GM12892 (cell line): ENCODE data around the gene USP37.
"Not testable (repeated sequence)": the region's sequence is repeated elsewhere in the genome, so short reads cannot be mapped to it uniquely, and the experiment has no call there.

Experiments
- DNase-seq: peaks from one replicate; pipeline ENCODE4 v3.0.0; 2011; ENCODE audit not compliant: insufficient read length
- FAIRE-seq: peaks from 2 replicates; lab custom pipeline; 2011; peaks lifted over from hg19 to GRCh38; lab: Jason Lieb, UNC
- POLR2A ChIP-seq: IDR thresholded peaks from 2 replicates; pipeline ENCODE4 v1.6.1; 2011; ENCODE audit warnings: low read depth, low read length, control low read depth
- POLR2AphosphoS5 ChIP-seq: IDR thresholded peaks from 2 replicates; pipeline ENCODE4 v1.6.1; 2011; ENCODE audit warnings: low read depth, low read length, control low read depth
- TAF1 ChIP-seq: IDR thresholded peaks from 2 replicates; pipeline ENCODE4 v1.6.1; 2011; ENCODE audit warnings: low read depth, mild to moderate bottlenecking, control low read depth, low read length, borderline replicate concordance

USP37 gene

GRCh38 chr2:218577482-218578220 lies 9.5 kb upstream of the USP37 start:
- no peak for DNase-seq
- TF ChIP-seq POLR2A, result peak; percentile 29; the same call in 1 of the 2 replicates
- no peak for TF ChIP-seq TAF1
- 0 out of 2 replicates have a peak, but pooled peaks have one; percentile 16 for TF ChIP-seq POLR2AphosphoS5
- FAIRE-seq, result no peak

GRCh38 chr2:218576854-218577253 lies 8.7 kb upstream of the USP37 start:
- FAIRE-seq (no peak), DNase-seq (no peak)
- TF ChIP-seq TAF1, result no peak
- no peak for TF ChIP-seq POLR2AphosphoS5
- TF ChIP-seq POLR2A, result no peak

- DNase-seq (no peak), FAIRE-seq (no peak)
- TF ChIP-seq POLR2A, result no peak
- no peak for TF ChIP-seq TAF1
- TF ChIP-seq POLR2AphosphoS5, result no peak
Measured at GRCh38 chr2:218570850-218571249, 2.7 kb upstream of the USP37 start.

GRCh38 chr2:218569661-218570500 lies 1.7 kb upstream of the USP37 start:
- DNase-seq, result no peak
- FAIRE-seq, result peak; percentile 73
- TF ChIP-seq POLR2AphosphoS5 (no peak), POLR2A (no peak), TAF1 (no peak)

GRCh38 chr2:218569038-218569431 lies 884 bp upstream of the USP37 start:
- TF ChIP-seq POLR2A, result no peak
- TF ChIP-seq TAF1, result peak; percentile 29
- peak; percentile 3; the same call in 1 of the 2 replicates for TF ChIP-seq POLR2AphosphoS5
- FAIRE-seq (peak; percentile 83), DNase-seq (peak; percentile 31)

- FAIRE-seq (no peak), DNase-seq (no peak)
- TF ChIP-seq POLR2A, result no peak
- no peak for TF ChIP-seq POLR2AphosphoS5
- TF ChIP-seq TAF1, result no peak
Measured at GRCh38 chr2:218567797-218568189, 358 bp downstream of the USP37 start.

GRCh38 chr2:218566296-218566695 lies 1.9 kb downstream of the USP37 start:
- FAIRE-seq (no peak), DNase-seq (no peak)
- TF ChIP-seq POLR2AphosphoS5, result no peak
- TF ChIP-seq POLR2A, result no peak
- TF ChIP-seq TAF1, result no peak

GRCh38 chr2:218564056-218564455 lies 4.1 kb downstream of the USP37 start:
- FAIRE-seq (no peak), DNase-seq (no peak)
- TF ChIP-seq POLR2A, result no peak
- no peak for TF ChIP-seq TAF1
- TF ChIP-seq POLR2AphosphoS5, result no peak

- FAIRE-seq, result no peak
- TF ChIP-seq POLR2AphosphoS5 (no peak), POLR2A (no peak), TAF1 (no peak)
Measured at GRCh38 chr2:218558986-218559385, 9.2 kb downstream of the USP37 start.

GRCh38 chr2:218557941-218558340 lies 10.2 kb downstream of the USP37 start:
- no peak for DNase-seq
- TF ChIP-seq TAF1, result no peak
- TF ChIP-seq POLR2A, result no peak
- no peak for TF ChIP-seq POLR2AphosphoS5
- FAIRE-seq, result no peak

More at GRCh38 chr2:218558986-218559385, 9.2 kb downstream of the USP37 start:
- DNase-seq, result no peak

GRCh38 chr2:218555527-218555926 lies 12.6 kb downstream of the USP37 start:
- FAIRE-seq (peak; percentile 60), DNase-seq (no peak)
- TF ChIP-seq TAF1 (no peak), POLR2A (no peak), POLR2AphosphoS5 (no peak)

GRCh38 chr2:218554225-218554624 lies 13.9 kb downstream of the USP37 start:
- DNase-seq, FAIRE-seq: not testable (repeated sequence)
